H9 (cell line): Measurements from ENCODE around the gene TRPV5. TPM values are rescaled to one million over a fixed set of nuclear protein-coding genes. Genes with fewer than 3 reads are reported as not detected.

Source experiments
- DNase-seq: peaks from one replicate; pipeline ENCODE4 v3.0.0-alpha.2; 2017
- H2AFZ ChIP-seq: one replicate; pipeline ENCODE4 v1.6.1; 2013; ENCODE audit warnings: mild to moderate bottlenecking, low read length, control low read depth, moderate library complexity
- H2AK5ac ChIP-seq: 2 replicates; pipeline ENCODE4 v1.6.1; 2013; ENCODE audit warnings: low read length, control low read depth, mixed read lengths; ENCODE audit not compliant: insufficient read length
- H2BK120ac ChIP-seq: one replicate; pipeline ENCODE4 v1.6.1; 2013; ENCODE audit warnings: low read depth, mild to moderate bottlenecking, low read length, control low read depth, inconsistent platforms; ENCODE audit not compliant: poor library complexity, severe bottlenecking
- H2BK12ac ChIP-seq: 2 replicates; pipeline ENCODE4 v1.6.1; 2013; ENCODE audit warnings: low read length, control low read depth, mixed read lengths, low read depth; ENCODE audit not compliant: insufficient read length
- H2BK15ac ChIP-seq: 2 replicates; pipeline ENCODE4 v1.6.1; 2013; ENCODE audit warnings: low read depth, low read length, control low read depth
- H2BK20ac ChIP-seq: one replicate; pipeline ENCODE4 v1.6.1; 2013; ENCODE audit warnings: low read depth, mild to moderate bottlenecking, low read length, control low read depth, inconsistent platforms; ENCODE audit not compliant: poor library complexity, severe bottlenecking
- H2BK5ac ChIP-seq: 2 replicates; pipeline ENCODE4 v1.6.1; 2013; ENCODE audit warnings: low read length, control low read depth, mixed read lengths; ENCODE audit not compliant: insufficient read length
- H3K14ac ChIP-seq: 2 replicates; pipeline ENCODE4 v1.6.1; 2013; ENCODE audit warnings: low read length, control low read depth; ENCODE audit not compliant: insufficient read depth
- H3K18ac ChIP-seq: 2 replicates; pipeline ENCODE4 v1.6.1; 2013; ENCODE audit warnings: low read depth, mild to moderate bottlenecking, mixed read lengths, low read length, control low read depth; ENCODE audit not compliant: insufficient read length
- H3K23ac ChIP-seq: 2 replicates; pipeline ENCODE4 v1.6.1; 2013; ENCODE audit warnings: low read length, control low read depth, mixed read lengths, low read depth; ENCODE audit not compliant: insufficient read length
- H3K23me2 ChIP-seq: 2 replicates; pipeline ENCODE4 v1.6.1; 2013; ENCODE audit warnings: low read depth, mild to moderate bottlenecking, mixed read lengths, low read length, control low read depth; ENCODE audit not compliant: insufficient read length, poor library complexity, severe bottlenecking
- H3K27ac ChIP-seq: 2 replicates; pipeline ENCODE4 v1.5.1; 2013; ENCODE audit warnings: low read length, control low read depth, mixed read lengths, low read depth; ENCODE audit not compliant: insufficient read length
- H3K27me3 ChIP-seq: 2 replicates; pipeline ENCODE4 v1.6.1; 2013; ENCODE audit warnings: low read length, control low read depth, inconsistent platforms; ENCODE audit not compliant: insufficient read depth
- H3K4ac ChIP-seq: 2 replicates; pipeline ENCODE4 v1.6.1; 2013; ENCODE audit warnings: low read depth, mild to moderate bottlenecking, control low read depth, inconsistent platforms, low read length, moderate library complexity
- H3K4me1 ChIP-seq: 2 replicates; pipeline ENCODE4 v1.6.1; 2013; ENCODE audit warnings: low read length, control low read depth, inconsistent platforms; ENCODE audit not compliant: insufficient read depth
- H3K4me2 ChIP-seq: 2 replicates; pipeline ENCODE4 v1.6.1; 2013; ENCODE audit warnings: low read length, control low read depth, mixed read lengths; ENCODE audit not compliant: insufficient read length, insufficient read depth
- H3K56ac ChIP-seq: 2 replicates; pipeline ENCODE4 v1.6.1; 2013; ENCODE audit warnings: low read depth, mild to moderate bottlenecking, mixed read lengths, low read length, control low read depth; ENCODE audit not compliant: insufficient read length
- H3K79me1 ChIP-seq: 2 replicates; pipeline ENCODE4 v1.6.1; 2013; ENCODE audit warnings: low read depth, mild to moderate bottlenecking, moderate library complexity, low read length, control low read depth, inconsistent platforms; ENCODE audit not compliant: insufficient read depth, poor library complexity, severe bottlenecking
- H3K79me2 ChIP-seq: 2 replicates; pipeline ENCODE4 v1.6.1; 2013; ENCODE audit warnings: low read length, control low read depth, inconsistent platforms; ENCODE audit not compliant: insufficient read depth
- H3K9ac ChIP-seq: 2 replicates; pipeline ENCODE4 v1.6.1; 2013; ENCODE audit warnings: low read length, control low read depth, mixed read lengths; ENCODE audit not compliant: insufficient read length; ENCODE audit errors: extremely low read depth
- H3K9me3 ChIP-seq: one replicate; pipeline ENCODE4 v1.6.1; 2013; ENCODE audit warnings: low read depth, low read length, inconsistent platforms; ENCODE audit not compliant: control insufficient read depth
- H3T11ph ChIP-seq: one replicate; pipeline ENCODE4 v1.6.1; 2013; ENCODE audit warnings: mild to moderate bottlenecking, low read length, control low read depth, inconsistent platforms
- H4K20me1 ChIP-seq: one replicate; pipeline ENCODE4 v1.6.1; 2013; ENCODE audit not compliant: control insufficient read depth, insufficient read length, insufficient read depth
- H4K5ac ChIP-seq: 2 replicates; pipeline ENCODE4 v1.6.1; 2013; ENCODE audit warnings: low read depth, mild to moderate bottlenecking, mixed read lengths, low read length, control low read depth; ENCODE audit not compliant: insufficient read length
- H4K8ac ChIP-seq: replicated peaks from 2 replicates; pipeline ENCODE4 v1.6.1; 2013; ENCODE audit warnings: low read length, control low read depth, mixed read lengths, low read depth; ENCODE audit not compliant: insufficient read length
- H4K91ac ChIP-seq: 2 replicates; pipeline ENCODE4 v1.6.1; 2013; ENCODE audit warnings: low read depth, mild to moderate bottlenecking, moderate library complexity, mixed read lengths, low read length, control low read depth; ENCODE audit not compliant: insufficient read length
- H3K27ac Mint-ChIP-seq, 3 experiments: 2 replicates in 2 of 3; 3 replicates in 1 of 3; pipeline ENCODE4 v1.8.0; 2020 to 2021; ENCODE audit warnings: mixed read lengths in 3 of 3, mild to moderate bottlenecking in 1 of 3, moderate library complexity in 1 of 3
- H3K27me3 Mint-ChIP-seq: 2 replicates; pipeline ENCODE4 v1.8.0; 2021; ENCODE audit warnings: low read depth, mild to moderate bottlenecking, moderate library complexity, mixed read lengths
- H3K36me3 Mint-ChIP-seq, 3 experiments: 2 replicates in 2 of 3; 3 replicates in 1 of 3; pipeline ENCODE4 v1.8.0; 2020 to 2021; ENCODE audit warnings: low read depth in 3 of 3, mixed read lengths in 3 of 3; ENCODE audit not compliant: insufficient read depth in 1 of 3
- H3K4me1 Mint-ChIP-seq, 2 experiments: 2 replicates each; pipeline ENCODE4 v1.8.0; 2020; ENCODE audit warnings: mixed read lengths in 2 of 2
- H3K4me3 Mint-ChIP-seq, 2 experiments: 2 replicates in 1 of 2; 3 replicates in 1 of 2; pipeline ENCODE4 v1.8.0; 2020 to 2021; ENCODE audit warnings: mild to moderate bottlenecking in 2 of 2, mixed read lengths in 2 of 2, moderate library complexity in 1 of 2
- H3K9me3 Mint-ChIP-seq, 2 experiments: 2 replicates in 1 of 2; 3 replicates in 1 of 2; pipeline ENCODE4 v1.8.0; 2020; ENCODE audit warnings: mild to moderate bottlenecking in 2 of 2, mixed read lengths in 2 of 2, moderate library complexity in 1 of 2
- WGBS: extraction: QIAGEN DNeasy Blood & Tissue Kit; methylation state at CpG from one replicate; pipeline ENCODE4 v1.1.7; 2013; ENCODE audit warnings: missing lambda C conversion rate, low lambda C conversion rate, mixed read lengths; ENCODE audit not compliant: insufficient read length; ENCODE audit errors: extremely low coverage; 5-methylcytosine and 5-hydroxymethylcytosine counted together
- total RNA-seq: library from RNA; stranded (reverse); gene quantifications from 2 replicates; pipeline ENCODE4 v1.2.1, GENCODE V29; 2021
- TF ChIP-seq, protein P1 (sequence below): fragments of 200-600 bp; sonication (generic); conservative IDR thresholded peaks from 3 replicates; pipeline ENCODE4 v1.8.0; 2021; ENCODE audit warnings: antibody characterized with exemption, mild to moderate bottlenecking

Gene TRPV5
- total RNA-seq, 1 experiment from 2014 or later: not detected

DNA sequence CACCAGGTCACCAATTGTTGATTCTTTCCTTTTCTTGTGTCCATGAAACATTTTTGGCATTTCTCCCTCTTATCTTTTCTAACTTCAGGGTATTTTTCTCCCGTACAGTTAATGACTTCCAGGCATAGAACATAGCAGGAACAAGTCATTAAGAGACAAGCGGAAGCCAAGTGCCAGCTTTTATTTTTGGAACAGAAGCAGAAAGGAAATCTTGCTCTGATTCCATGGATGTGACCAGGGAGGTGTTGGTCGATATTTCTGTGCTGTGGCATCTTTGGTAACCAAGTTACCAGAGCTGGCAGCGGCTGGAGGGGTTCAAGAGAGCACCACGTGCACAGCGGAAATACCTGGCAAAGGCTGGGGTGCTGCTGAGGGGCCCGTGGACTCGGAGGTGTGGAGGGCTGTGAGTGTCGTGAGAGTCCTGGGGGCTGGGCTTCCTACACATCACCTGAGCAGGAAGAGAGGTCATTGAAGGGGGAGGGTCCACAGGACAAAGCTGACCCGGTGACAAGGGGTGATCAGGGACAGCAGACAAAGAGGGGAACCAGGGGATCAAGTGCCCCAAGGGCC is 7.5 kb upstream of the TRPV5 start:
- H3K4me3 Mint-ChIP-seq: no peak overlapping the region

More for the DNA sequence above, 7.5 kb upstream of the TRPV5 start:
- Histone ChIP-seq H2BK12ac (no peak overlapping the region), H2BK20ac (no peak overlapping the region), H4K5ac (no peak overlapping the region), H4K8ac (no peak overlapping the region), H2AK5ac (no peak overlapping the region), H4K20me1 (no peaks in the 10 kb centered on the region), H3K27me3 (no peaks in the 10 kb centered on the region), H2BK5ac (no peak overlapping the region), H3K79me1 (no peaks in the 10 kb centered on the region), H3K56ac (no peak overlapping the region), H3K9me3 (no peaks in the 10 kb centered on the region), H3K18ac (no peak overlapping the region), H2BK15ac (no peak overlapping the region), H4K91ac (no peak overlapping the region), H3K23ac (no peak overlapping the region), H3K27ac (no peak overlapping the region), H3K79me2 (no peaks in the 10 kb centered on the region), H3K4ac (no peak overlapping the region), H3K9ac (no peak overlapping the region), H3K4me2 (no peak overlapping the region), H3K4me1 (no peaks in the 10 kb centered on the region), H3K23me2 (no peaks in the 10 kb centered on the region), H2BK120ac (no peak overlapping the region), H3K14ac (no peak overlapping the region), H2AFZ (no peak overlapping the region), H3T11ph (no peak overlapping the region)
- Mint-ChIP-seq H3K9me3 (no peaks in the 10 kb centered on the region), H3K27me3 (peaks cover 6% of the 10 kb centered on the region; the same call in 1 of the 2 replicates), H3K4me1 (peaks cover 0 to 6% of the 10 kb centered on the region in 2 experiments; a peak in 2 of 4 replicates), H3K36me3 (peaks cover 0 to 3% (median 0%) of the 10 kb centered on the region in 3 experiments; a peak in 2 of 7 replicates), H3K27ac (no peak overlapping the region; a peak in 1 of 7 replicates)
- no CpG with 5 or more reads among the region's 10 CpGs for WGBS
- DNase-seq: no peak
- TF ChIP-seq, protein P1, sequence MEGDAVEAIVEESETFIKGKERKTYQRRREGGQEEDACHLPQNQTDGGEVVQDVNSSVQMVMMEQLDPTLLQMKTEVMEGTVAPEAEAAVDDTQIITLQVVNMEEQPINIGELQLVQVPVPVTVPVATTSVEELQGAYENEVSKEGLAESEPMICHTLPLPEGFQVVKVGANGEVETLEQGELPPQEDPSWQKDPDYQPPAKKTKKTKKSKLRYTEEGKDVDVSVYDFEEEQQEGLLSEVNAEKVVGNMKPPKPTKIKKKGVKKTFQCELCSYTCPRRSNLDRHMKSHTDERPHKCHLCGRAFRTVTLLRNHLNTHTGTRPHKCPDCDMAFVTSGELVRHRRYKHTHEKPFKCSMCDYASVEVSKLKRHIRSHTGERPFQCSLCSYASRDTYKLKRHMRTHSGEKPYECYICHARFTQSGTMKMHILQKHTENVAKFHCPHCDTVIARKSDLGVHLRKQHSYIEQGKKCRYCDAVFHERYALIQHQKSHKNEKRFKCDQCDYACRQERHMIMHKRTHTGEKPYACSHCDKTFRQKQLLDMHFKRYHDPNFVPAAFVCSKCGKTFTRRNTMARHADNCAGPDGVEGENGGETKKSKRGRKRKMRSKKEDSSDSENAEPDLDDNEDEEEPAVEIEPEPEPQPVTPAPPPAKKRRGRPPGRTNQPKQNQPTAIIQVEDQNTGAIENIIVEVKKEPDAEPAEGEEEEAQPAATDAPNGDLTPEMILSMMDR: no peak
